ENCODE results near the gene RASA2. TPM values are rescaled to one million over a fixed set of nuclear protein-coding genes. Genes with fewer than 3 reads are reported as not detected.

Gene RASA2
- total RNA-seq, 1 donor from 2014 or later: 9.9 TPM

DNA sequence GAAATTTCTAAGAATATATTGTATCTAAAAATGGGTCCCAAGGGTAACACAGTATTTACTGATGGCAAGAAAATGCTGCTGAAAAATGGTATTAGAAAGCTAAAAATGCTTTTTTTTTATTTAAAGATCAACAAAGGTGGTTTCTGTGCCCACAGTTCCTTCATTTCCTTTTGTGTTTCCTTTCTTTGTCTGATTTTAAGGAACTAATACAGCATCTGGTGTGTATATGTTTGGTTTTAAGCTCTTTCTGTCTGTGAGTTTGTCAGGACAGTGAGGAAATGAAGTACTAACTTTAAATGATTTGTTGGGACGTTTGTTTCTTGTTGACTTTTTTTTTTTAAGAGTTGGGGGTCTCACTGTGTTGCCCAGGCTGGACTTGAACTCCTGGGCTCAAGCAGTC lies 38.2 kb downstream of the RASA2 start:
- TF ChIP-seq, protein P1, sequence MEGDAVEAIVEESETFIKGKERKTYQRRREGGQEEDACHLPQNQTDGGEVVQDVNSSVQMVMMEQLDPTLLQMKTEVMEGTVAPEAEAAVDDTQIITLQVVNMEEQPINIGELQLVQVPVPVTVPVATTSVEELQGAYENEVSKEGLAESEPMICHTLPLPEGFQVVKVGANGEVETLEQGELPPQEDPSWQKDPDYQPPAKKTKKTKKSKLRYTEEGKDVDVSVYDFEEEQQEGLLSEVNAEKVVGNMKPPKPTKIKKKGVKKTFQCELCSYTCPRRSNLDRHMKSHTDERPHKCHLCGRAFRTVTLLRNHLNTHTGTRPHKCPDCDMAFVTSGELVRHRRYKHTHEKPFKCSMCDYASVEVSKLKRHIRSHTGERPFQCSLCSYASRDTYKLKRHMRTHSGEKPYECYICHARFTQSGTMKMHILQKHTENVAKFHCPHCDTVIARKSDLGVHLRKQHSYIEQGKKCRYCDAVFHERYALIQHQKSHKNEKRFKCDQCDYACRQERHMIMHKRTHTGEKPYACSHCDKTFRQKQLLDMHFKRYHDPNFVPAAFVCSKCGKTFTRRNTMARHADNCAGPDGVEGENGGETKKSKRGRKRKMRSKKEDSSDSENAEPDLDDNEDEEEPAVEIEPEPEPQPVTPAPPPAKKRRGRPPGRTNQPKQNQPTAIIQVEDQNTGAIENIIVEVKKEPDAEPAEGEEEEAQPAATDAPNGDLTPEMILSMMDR (IDR thresholded peaks at IDR 0.05): no peak
- no peak for DNase-seq (ENCODE audit: extremely low spot score, unreplicated experiment)
- Mint-ChIP-seq H3K27ac (ENCODE audit: unreplicated experiment) (no peak overlapping the region), H3K36me3 (ENCODE audit: unreplicated experiment) (peaks cover 8% of the 10 kb centered on the region), H3K4me3 (ENCODE audit: unreplicated experiment) (no peak overlapping the region), H3K9me3 (ENCODE audit: unreplicated experiment) (no peaks in the 10 kb centered on the region), H3K4me1 (ENCODE audit: unreplicated experiment) (peaks cover 16% of the 10 kb centered on the region), H3K27me3 (ENCODE audit: unreplicated experiment) (no peaks in the 10 kb centered on the region)

DNA sequence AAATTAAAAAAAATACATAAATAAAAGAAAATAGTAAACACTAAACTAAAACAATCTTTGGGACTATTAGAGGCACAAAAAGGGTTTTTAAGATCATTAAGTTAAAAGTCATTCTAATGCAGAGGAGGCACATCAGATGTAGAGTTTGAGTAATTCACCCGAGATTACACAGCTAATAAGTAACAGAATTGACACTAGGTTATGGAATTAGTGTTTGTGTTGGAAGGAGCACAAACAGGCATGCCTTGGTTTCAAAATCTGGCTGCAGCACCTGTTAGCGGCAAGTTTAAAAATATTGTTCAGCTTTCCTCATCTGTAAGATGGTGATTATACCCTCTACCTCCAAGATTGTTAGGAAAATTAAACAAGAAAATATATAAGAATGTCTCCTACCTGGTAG lies 39.0 kb downstream of the RASA2 start:
- H3K27me3 Mint-ChIP-seq (ENCODE audit: unreplicated experiment): no peaks in the 10 kb centered on the region
- no peak overlapping the region for H3K4me3 Mint-ChIP-seq (ENCODE audit: unreplicated experiment)
- H3K9me3 Mint-ChIP-seq (ENCODE audit: unreplicated experiment): no peaks in the 10 kb centered on the region
- no peak for DNase-seq (ENCODE audit: extremely low spot score, unreplicated experiment)
- peaks cover 24% of the 10 kb centered on the region for H3K4me1 Mint-ChIP-seq (ENCODE audit: unreplicated experiment)
- peaks cover 8% of the 10 kb centered on the region for H3K36me3 Mint-ChIP-seq (ENCODE audit: unreplicated experiment)
- H3K27ac Mint-ChIP-seq (ENCODE audit: unreplicated experiment): no peak overlapping the region
- TF ChIP-seq, protein P1 (IDR thresholded peaks at IDR 0.05): no peak

DNA sequence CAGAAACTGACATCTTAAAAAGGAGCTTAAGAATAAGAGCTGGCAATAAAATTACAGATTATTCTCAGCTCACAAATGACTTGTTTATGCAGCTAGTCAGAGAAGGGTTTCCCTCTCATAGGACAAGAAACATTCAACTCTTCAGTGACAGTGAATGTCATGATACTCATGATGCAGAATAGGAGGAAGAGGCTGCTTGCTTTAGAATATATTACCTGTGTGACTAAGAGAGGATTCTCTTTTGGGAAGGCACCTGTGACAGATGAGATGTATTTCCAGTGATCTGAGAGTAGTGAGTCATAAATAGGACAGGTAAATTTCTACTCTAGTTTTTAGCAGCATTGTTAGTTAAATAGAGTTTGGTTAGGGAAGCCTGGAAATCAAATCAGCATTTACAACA lies 39.9 kb downstream of the RASA2 start:
- DNase-seq (ENCODE audit: extremely low spot score, unreplicated experiment): no peak
- peaks cover 28% of the 10 kb centered on the region for H3K4me1 Mint-ChIP-seq (ENCODE audit: unreplicated experiment)
- H3K9me3 Mint-ChIP-seq (ENCODE audit: unreplicated experiment): no peaks in the 10 kb centered on the region
- H3K27me3 Mint-ChIP-seq (ENCODE audit: unreplicated experiment): no peaks in the 10 kb centered on the region
- peaks cover 7% of the 10 kb centered on the region for H3K36me3 Mint-ChIP-seq (ENCODE audit: unreplicated experiment)
- H3K27ac Mint-ChIP-seq (ENCODE audit: unreplicated experiment): no peak overlapping the region
- TF ChIP-seq, protein P1 (IDR thresholded peaks at IDR 0.05): no peak
- no peak overlapping the region for H3K4me3 Mint-ChIP-seq (ENCODE audit: unreplicated experiment)

DNA sequence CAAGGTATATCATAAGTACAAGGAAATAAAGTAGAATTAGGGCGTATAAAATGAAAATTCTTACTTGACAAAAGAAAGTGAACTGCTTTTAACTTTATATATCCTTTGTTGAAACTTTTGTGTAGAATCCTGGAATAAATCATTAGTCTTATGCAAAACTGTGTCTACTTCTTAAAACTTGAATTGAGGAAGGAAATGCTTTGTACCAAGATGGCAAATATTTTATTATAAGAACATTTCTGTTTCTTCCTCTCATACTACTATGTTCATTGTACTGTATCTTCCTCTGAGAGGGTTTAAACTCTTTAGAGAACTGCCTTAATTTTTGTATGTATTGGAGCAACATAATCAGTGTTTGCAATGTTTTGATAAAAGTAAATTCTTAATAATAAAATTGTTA lies 42.0 kb downstream of the RASA2 start:
- H3K27ac Mint-ChIP-seq (ENCODE audit: unreplicated experiment): no peak overlapping the region
- no peak for DNase-seq (ENCODE audit: extremely low spot score, unreplicated experiment)
- H3K4me1 Mint-ChIP-seq (ENCODE audit: unreplicated experiment): peaks cover 33% of the 10 kb centered on the region
- no peaks in the 10 kb centered on the region for H3K27me3 Mint-ChIP-seq (ENCODE audit: unreplicated experiment)
- peaks cover 2% of the 10 kb centered on the region for H3K36me3 Mint-ChIP-seq (ENCODE audit: unreplicated experiment)
- TF ChIP-seq, protein P1 (IDR thresholded peaks at IDR 0.05): no peak
- H3K4me3 Mint-ChIP-seq (ENCODE audit: unreplicated experiment): no peak overlapping the region
- H3K9me3 Mint-ChIP-seq (ENCODE audit: unreplicated experiment): no peaks in the 10 kb centered on the region

DNA sequence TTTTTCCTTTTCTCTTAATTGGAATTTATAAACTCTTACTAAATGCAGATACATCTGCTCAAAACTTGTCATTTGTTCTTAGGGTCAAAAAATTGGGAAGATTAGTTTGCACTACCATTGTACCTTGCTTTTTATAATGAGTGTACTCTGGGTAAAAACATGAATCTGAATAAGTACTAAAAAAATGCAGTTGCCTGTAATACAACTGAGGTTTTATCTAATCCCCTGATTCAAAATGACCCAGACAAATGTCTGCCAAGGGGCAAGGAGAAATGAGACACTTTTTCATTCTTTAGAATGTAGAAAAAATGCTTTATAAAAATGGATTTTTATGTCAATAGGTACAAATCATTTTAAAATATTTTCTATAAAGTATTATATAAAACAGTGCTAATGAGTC lies 42.4 kb downstream of the RASA2 start:
- H3K9me3 Mint-ChIP-seq (ENCODE audit: unreplicated experiment): no peaks in the 10 kb centered on the region
- peaks cover 2% of the 10 kb centered on the region for H3K36me3 Mint-ChIP-seq (ENCODE audit: unreplicated experiment)
- peaks cover 33% of the 10 kb centered on the region for H3K4me1 Mint-ChIP-seq (ENCODE audit: unreplicated experiment)
- no peak for DNase-seq (ENCODE audit: extremely low spot score, unreplicated experiment)
- H3K27ac Mint-ChIP-seq (ENCODE audit: unreplicated experiment): peak overlapping the region; percentile 69
- no peak overlapping the region for H3K4me3 Mint-ChIP-seq (ENCODE audit: unreplicated experiment)
- H3K27me3 Mint-ChIP-seq (ENCODE audit: unreplicated experiment): no peaks in the 10 kb centered on the region
- TF ChIP-seq, protein P1 (IDR thresholded peaks at IDR 0.05): no peak

Measured in osteocyte (in vitro differentiated cells).